GM21423 (cell line): Measurements from ENCODE around the gene HSPB8.
"Not testable (repeated sequence)": the region's sequence is repeated elsewhere in the genome, so short reads cannot be mapped to it uniquely, and the experiment has no call there.

ENCODE experiments used
- ATAC-seq: cut with Tn5 transposase; IDR thresholded peaks from one replicate; pipeline ENCODE4 v1.9.1; 2021; ENCODE audit warnings: mild to moderate bottlenecking, moderate library complexity; ENCODE audit not compliant: unreplicated experiment

HSPB8 gene

DNA sequence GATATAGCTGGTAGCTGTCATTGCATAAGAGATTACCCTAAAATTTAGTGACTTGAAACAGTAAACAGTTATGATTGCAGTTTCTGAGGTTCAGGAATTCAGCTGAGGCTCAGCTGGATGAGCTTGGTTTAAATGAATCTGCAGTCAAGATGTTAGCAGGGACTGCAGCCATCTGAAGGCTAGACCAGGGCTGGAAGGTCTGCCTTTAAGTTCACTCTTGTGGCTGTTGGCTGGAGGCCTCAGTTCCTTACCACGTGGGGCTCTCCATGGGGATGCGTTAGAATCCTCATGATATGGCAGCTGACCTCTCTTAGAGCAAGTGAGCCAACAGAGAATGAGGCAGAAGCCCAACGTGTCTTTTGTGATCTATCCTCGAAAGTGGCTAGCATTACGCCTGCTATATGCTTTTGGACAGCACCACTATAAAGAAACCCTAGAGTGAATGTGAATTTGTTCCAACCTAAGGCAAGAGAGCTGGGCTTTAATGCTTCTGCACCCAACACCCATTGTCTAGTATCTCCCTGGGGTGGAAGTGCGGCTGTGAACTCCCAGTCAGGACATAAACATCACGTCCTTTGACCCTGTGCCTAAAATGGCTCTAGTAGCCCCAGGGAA lies 26.0 kb downstream of the HSPB8 start:
- ATAC-seq: no peak

- ATAC-seq: no peak
These were observed 27.8 kb downstream of the HSPB8 start for GRCh38 chr12:119206348-119207062.

GRCh38 chr12:119207063-119207560 lies 28.4 kb downstream of the HSPB8 start:
- ATAC-seq: no peak

DNA sequence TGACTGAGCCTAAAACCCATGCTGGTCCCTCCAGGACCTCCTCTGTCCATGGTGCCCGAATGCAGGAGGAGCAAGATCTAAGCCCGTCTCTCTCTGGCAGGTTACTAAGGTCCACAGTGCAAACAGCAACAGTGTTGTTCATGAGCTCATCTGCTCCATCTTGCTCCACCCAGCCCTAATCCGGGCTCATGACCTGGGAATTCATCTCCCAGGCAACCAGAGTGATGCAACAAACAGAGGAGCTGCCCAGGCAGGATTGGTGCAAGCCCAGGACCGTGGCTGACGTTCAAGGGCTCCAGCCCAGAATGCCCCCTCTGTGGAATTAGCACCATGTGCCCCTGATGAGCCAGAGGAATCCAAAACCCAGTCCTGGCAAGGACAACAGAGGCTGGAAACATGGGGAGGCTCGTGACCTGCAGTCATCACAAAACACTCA lies 29.9 kb downstream of the HSPB8 start:
- ATAC-seq: no peak

DNA sequence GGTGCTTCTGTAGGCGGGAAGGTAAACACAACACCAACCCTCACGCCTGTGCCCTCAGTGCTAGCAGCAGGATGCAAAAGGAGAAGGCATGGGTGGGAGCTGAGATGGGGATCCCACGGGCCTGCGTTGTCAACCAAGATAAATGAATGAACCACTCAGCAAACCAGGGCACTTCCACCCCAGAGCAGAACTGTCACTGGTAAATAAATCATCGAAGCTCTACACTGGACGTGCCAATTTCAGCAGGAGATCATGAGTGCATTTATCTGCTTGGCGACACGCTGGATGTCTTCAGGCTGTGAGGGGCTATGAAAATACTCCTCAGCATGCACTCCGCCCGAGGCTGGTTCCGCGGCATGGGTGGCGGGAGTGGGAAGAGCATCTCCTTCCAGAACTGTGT lies 33.2 kb downstream of the HSPB8 start:
- ATAC-seq: no peak

- no peak for ATAC-seq
These were observed 37.4 kb downstream of the HSPB8 start for GRCh38 chr12:119216084-119216483.

GRCh38 chr12:119218875-119219274 lies 40.1 kb downstream of the HSPB8 start:
- ATAC-seq: not testable (repeated sequence)

DNA sequence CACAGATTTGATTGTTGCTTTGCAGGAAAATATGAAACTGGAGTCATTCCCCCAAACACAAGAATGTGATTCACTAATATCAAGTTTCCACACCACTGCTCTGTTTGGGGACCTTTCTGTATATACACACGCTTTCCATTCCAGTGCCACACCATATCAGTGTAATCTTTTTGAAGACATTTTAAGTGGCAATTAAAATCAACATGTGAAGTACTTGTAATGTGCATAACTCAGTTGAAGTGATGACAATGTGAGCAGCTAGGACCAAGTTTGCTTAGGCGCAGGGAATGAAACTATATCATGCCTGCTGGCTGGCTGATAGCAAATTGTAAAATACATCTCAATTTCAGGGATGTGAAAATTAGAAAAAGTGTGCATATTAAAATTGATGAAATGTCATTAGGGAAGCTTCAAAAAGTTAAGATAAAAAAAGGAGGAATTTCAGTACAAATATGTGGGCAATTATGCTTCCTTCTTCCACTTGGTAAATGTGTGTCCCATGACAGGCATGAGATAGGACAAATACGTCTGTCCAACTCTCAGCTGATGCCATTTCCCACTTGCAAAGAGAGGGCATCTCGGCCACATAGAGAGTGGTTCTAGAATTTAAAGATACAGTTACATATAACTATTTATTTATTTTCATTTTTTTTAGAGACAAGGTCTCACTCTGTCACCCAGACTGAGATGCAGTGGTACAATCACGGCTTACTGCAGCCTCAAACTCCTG lies 43.7 kb downstream of the HSPB8 start:
- ATAC-seq: no peak

GRCh38 chr12:119225454-119225853 lies 46.7 kb downstream of the HSPB8 start:
- ATAC-seq: no peak

DNA sequence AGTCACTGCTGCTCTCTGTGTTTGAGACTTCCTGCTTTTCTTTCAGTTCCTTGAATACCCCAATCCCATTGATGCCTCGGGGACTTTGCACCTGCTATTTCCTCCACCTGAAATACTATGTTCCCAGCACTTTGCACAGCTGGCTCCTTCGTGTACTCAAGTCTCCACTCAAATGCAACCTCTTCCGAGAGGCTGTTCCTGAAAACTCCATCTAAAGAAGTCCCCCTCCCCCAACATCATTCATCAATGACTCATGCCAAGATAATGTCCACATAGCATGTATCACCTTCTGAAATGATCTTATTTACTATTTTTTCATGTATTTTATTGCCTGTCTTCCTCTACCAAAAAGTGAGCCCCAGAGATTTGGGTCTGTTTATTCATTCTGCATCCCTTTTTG lies 48.6 kb downstream of the HSPB8 start:
- ATAC-seq: no peak

GRCh38 chr12:119229205-119229604 lies 50.5 kb downstream of the HSPB8 start:
- ATAC-seq: no peak

DNA sequence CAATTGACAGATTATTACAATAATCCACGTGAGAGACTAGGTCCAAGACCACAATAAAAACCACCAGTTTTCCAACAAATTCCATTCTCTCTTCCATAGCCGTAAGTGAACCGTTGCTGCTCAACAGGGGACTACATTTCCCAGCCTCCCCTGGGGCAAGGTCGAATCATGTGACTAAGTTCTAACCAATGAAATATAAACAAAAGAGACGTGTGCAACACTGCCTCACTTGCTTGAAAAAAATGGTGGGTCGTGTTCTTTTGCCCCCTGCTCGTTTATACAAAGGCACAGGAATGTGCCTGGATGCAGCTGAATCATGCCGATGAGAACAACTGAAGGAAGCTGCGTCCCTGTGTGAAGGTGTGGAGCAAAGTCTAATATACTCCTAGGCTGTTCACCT lies 51.1 kb downstream of the HSPB8 start:
- ATAC-seq: no peak

- ATAC-seq: no peak
These were observed 52.1 kb downstream of the HSPB8 start for GRCh38 chr12:119230807-119231206.

DNA sequence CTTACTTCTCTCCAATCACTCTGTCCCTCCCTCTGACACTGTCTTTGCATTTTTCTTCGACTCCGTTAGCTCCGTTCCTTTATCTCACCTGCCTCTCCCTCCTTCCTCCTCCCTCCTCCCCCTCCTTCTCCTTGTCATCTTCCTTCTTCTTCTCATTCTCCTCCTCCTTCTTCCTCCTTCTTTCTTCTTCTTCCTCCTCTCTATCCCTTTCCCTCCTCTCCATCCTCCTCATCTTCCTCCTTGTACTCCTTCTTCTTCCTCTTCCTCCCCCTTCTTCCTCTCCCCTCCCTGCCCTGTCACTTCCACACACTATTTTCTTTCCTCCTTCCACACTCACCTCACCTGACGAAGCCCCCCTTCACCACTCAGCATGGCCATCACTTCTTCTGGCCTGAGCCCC lies 53.0 kb downstream of the HSPB8 start:
- no peak for ATAC-seq

DNA sequence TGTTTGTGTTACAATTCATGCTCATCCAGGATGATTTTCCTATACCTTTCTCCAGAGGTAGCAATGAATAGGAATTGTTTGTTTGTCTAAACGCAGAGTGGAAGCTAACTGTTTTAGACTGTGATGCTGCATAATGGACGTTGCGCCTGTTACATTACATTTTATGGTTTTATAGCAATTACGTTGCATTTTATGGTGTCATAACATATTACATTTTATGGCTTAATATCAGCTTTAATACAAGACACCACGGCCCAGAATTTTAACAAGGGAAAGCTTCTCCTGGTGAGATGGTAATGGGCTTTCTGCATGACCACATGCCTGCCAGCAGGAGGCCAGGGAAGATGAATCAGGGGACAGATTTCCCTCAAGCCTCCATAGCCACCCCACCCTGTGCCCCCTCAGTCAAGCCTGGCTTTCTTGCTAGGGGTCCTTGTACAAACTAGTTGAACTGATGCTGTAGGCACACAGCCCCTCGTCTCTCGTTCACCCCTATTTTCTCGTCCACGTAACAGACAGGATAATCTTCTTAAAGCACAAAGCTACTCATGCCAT lies 56.5 kb downstream of the HSPB8 start:
- no peak for ATAC-seq

DNA sequence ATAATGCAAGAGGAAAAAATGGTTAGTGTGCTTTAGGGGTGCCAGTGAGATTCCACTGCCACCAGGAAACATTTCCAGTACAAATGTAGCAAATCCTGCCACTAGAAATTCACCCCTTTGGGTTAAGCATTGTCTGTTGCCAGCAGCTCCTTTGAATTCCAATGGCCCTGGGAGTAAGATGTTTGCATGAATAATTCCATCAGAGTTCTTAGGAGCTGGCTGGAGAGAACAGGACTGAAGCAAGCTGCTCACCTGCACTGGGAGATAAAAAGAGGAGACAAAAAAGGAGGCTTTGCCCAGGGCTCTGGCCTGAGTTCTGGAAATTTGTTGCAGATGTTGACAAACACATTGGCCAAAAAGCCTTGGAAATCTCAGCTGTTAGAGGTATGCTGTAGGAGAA lies 57.6 kb downstream of the HSPB8 start:
- no peak for ATAC-seq

GRCh38 chr12:119239040-119239439 lies 60.3 kb downstream of the HSPB8 start:
- ATAC-seq: no peak

DNA sequence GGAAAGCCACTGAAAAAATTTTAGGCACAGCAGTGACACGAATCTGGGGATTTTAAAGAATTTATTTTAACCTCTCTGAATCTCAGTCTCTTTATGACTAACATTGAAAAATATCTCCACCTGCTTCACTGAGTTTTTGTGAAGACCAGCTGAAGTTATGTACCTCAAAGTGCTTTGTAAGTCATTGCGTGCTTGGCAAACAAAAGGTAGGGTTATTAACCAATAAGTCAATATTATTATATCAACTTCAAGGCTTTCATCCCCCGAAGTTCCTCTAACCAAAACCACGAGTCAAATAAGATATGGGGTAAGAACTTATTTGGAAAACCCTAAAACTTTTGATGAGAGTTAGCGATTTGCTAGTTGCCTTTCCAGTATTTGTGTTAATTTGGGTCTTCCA lies 62.3 kb downstream of the HSPB8 start:
- no peak for ATAC-seq

DNA sequence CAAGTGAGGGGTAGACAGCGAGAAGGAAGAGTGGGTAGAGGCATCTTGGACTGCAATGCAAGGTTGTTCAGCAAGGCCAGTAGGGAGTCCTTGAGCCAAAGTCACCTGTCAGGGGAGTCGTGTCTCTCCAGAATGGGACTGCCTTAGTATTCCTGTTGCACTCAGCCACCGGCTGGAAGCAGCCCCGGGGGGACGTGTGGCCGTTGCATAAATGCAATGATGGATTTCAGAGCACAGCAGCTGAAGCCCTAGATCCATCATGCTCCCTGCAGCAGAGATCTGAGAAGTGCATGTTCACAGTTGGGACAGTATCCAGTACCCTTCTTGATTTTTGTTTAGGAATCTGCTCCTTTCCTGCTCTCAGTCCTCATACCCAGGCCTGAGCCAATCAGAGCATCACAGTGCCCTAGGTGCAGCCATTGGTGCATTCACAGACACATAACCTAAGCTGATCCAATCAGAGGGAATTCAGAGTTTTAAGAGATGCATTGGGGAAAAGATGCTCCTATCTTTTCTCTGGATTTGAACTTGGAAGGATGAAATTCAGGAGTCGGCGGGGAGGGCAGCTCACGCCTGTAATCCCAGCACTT lies 62.9 kb downstream of the HSPB8 start:
- ATAC-seq: no peak
